Neural progenitor cell (in vitro differentiated cells): ENCODE results near the gene CLINT1. TPM values are rescaled to one million over a fixed set of nuclear protein-coding genes. Genes with fewer than 3 reads are reported as not detected.

Experiments used
- DNase-seq: peaks from one replicate; pipeline ENCODE4 v3.0.0-alpha.2; 2016; ENCODE audit warnings: low spot score
- H2AFZ ChIP-seq: fragments of 200-600 bp; sonication (generic); replicated peaks from 2 replicates; pipeline ENCODE4 v1.6.1; 2016; ENCODE audit warnings: antibody characterized with exemption
- H3F3A ChIP-seq: fragments of 200-600 bp; sonication (generic); 2 replicates; pipeline ENCODE4 v1.6.1; 2016; ENCODE audit warnings: antibody characterized with exemption, low read depth
- H3K27ac ChIP-seq: fragments of 200-600 bp; sonication (generic); 2 replicates; pipeline ENCODE4 v1.5.1; 2016; ENCODE audit warnings: mild to moderate bottlenecking
- H3K27me3 ChIP-seq: fragments of 200-600 bp; sonication (generic); 2 replicates; pipeline ENCODE4 v1.6.1; 2016; ENCODE audit warnings: mild to moderate bottlenecking, moderate library complexity
- H3K36me3 ChIP-seq: fragments of 200-600 bp; sonication (generic); 2 replicates; pipeline ENCODE4 v1.5.1; 2016
- H3K4me1 ChIP-seq: fragments of 200-600 bp; sonication (generic); 2 replicates; pipeline ENCODE4 v1.6.1; 2016; ENCODE audit warnings: mixed run types
- H3K4me2 ChIP-seq: fragments of 200-600 bp; sonication (generic); 2 replicates; pipeline ENCODE4 v1.6.1; 2016
- H3K4me3 ChIP-seq: fragments of 200-600 bp; sonication (generic); 2 replicates; pipeline ENCODE4 v1.5.1; 2016
- H3K79me2 ChIP-seq: fragments of 200-600 bp; sonication (generic); 2 replicates; pipeline ENCODE4 v1.6.1; 2016; ENCODE audit warnings: low read depth
- H3K9ac ChIP-seq: fragments of 200-600 bp; sonication (generic); 2 replicates; pipeline ENCODE4 v1.6.1; 2016
- H3K9me3 ChIP-seq: fragments of 200-600 bp; sonication (generic); 2 replicates; pipeline ENCODE4 v1.5.1; 2016; ENCODE audit warnings: low read depth
- H4K20me1 ChIP-seq: fragments of 200-600 bp; sonication (generic); 2 replicates; pipeline ENCODE4 v1.6.1; 2016; ENCODE audit warnings: low read depth
- H3K27ac Mint-ChIP-seq: 3 replicates; pipeline ENCODE4 v1.8.0; 2021; ENCODE audit warnings: mixed read lengths
- H3K27me3 Mint-ChIP-seq: 2 replicates; pipeline ENCODE4 v1.8.0; 2022; ENCODE audit warnings: low read depth, mild to moderate bottlenecking, inconsistent platforms, moderate library complexity, mixed read lengths; ENCODE audit not compliant: insufficient read depth
- H3K36me3 Mint-ChIP-seq: 3 replicates; pipeline ENCODE4 v1.8.0; 2021; ENCODE audit warnings: mixed read lengths
- H3K4me1 Mint-ChIP-seq: 3 replicates; pipeline ENCODE4 v1.8.0; 2021; ENCODE audit warnings: mixed read lengths
- H3K4me3 Mint-ChIP-seq: 3 replicates; pipeline ENCODE4 v1.8.0; 2021; ENCODE audit warnings: mild to moderate bottlenecking, moderate library complexity, mixed read lengths
- H3K9me3 Mint-ChIP-seq: 3 replicates; pipeline ENCODE4 v1.8.0; 2020; ENCODE audit warnings: mixed read lengths
- EZH2 ChIP-seq: fragments of 200-600 bp; sonication (generic); IDR thresholded peaks from 2 replicates; pipeline ENCODE4 v1.6.1; 2017; ENCODE audit warnings: antibody characterized with exemption, mild to moderate bottlenecking, moderate library complexity
- EZH2phosphoT487 ChIP-seq: fragments of 200-600 bp; sonication (generic); IDR thresholded peaks from 2 replicates; pipeline ENCODE4 v1.6.1; 2017; ENCODE audit warnings: antibody characterized with exemption
- total RNA-seq: library from RNA; depleted of rRNA; stranded (reverse); fragments of >200 nt; gene quantifications from 2 replicates; pipeline ENCODE4 v1.2.3, GENCODE V29; 2015; ENCODE audit warnings: low replicate concordance
- TF ChIP-seq, protein P1 (sequence below): fragments of 200-600 bp; sonication (generic); IDR thresholded peaks from 2 replicates; pipeline ENCODE4 v1.5.1; 2017; ENCODE audit warnings: antibody characterized with exemption, mild to moderate bottlenecking

CLINT1 gene
- 58.4 and 65.0 TPM in 2 replicates for total RNA-seq

- no peaks in the 10 kb centered on the region for H3K27me3 Mint-ChIP-seq
- peak within 1 kb of the TSS; percentile 75 for H3K9ac ChIP-seq
- H3K27ac ChIP-seq: no peak within 1 kb of the TSS
- H4K20me1 ChIP-seq: peaks cover 29% of the 10 kb centered on the region
- no peak for TF ChIP-seq EZH2phosphoT487
- TF ChIP-seq EZH2: no peak
- TF ChIP-seq, protein P1, sequence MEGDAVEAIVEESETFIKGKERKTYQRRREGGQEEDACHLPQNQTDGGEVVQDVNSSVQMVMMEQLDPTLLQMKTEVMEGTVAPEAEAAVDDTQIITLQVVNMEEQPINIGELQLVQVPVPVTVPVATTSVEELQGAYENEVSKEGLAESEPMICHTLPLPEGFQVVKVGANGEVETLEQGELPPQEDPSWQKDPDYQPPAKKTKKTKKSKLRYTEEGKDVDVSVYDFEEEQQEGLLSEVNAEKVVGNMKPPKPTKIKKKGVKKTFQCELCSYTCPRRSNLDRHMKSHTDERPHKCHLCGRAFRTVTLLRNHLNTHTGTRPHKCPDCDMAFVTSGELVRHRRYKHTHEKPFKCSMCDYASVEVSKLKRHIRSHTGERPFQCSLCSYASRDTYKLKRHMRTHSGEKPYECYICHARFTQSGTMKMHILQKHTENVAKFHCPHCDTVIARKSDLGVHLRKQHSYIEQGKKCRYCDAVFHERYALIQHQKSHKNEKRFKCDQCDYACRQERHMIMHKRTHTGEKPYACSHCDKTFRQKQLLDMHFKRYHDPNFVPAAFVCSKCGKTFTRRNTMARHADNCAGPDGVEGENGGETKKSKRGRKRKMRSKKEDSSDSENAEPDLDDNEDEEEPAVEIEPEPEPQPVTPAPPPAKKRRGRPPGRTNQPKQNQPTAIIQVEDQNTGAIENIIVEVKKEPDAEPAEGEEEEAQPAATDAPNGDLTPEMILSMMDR: no peak
- H3K36me3 ChIP-seq: no peaks in the 10 kb centered on the region
- peaks cover 25% of the 10 kb centered on the region for H3K4me1 Mint-ChIP-seq
- peak within 1 kb of the TSS; percentile 99 for H3K4me3 Mint-ChIP-seq
- no peaks in the 10 kb centered on the region for H3K9me3 ChIP-seq
- H3K27me3 ChIP-seq: no peaks in the 10 kb centered on the region
- peak within 1 kb of the TSS; percentile 71 for H2AFZ ChIP-seq
- peak; percentile 93 for DNase-seq
- H3K79me2 ChIP-seq: peaks cover 53% of the 10 kb centered on the region
- no peaks in the 10 kb centered on the region for H3K9me3 Mint-ChIP-seq
- peaks cover 7% of the 10 kb centered on the region for H3K4me1 ChIP-seq
- peak within 1 kb of the TSS; percentile 81 for H3K27ac Mint-ChIP-seq
- H3K4me3 ChIP-seq: peak within 1 kb of the TSS; percentile 94
- no peaks in the 10 kb centered on the region for H3F3A ChIP-seq
- peak within 1 kb of the TSS; percentile 76 for H3K4me2 ChIP-seq
- peaks cover 3% of the 10 kb centered on the region for H3K36me3 Mint-ChIP-seq
These were observed at the start of gene CLINT1 for GRCh38 chr5:157858527-157859226. CLINT1 (minus strand) TSS chr5:157859145; CDS start chr5:157858970, 175 bp downstream.

DNA sequence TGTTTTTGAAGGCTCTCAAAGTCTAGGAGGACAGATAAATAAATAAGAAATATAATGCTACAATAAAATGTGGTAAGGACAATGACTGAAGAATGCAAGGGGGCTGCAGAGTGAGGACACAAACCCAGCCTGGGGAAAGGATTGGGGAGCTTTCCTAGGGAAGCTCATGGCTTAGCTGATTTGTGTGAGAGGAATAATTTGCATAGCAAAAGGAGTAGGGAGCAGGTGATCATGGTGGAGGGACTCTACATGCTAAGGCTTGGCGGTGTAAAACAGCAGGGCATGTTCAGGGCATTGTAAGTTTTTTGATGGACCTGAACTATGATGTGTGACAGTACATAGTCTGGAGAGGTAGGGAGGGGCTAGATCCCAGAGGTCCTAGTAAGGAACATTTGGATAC is 49.5 kb upstream of the CLINT1 start:
- Histone ChIP-seq H4K20me1 (no peaks in the 10 kb centered on the region), H3K79me2 (no peaks in the 10 kb centered on the region), H3K9ac (no peak overlapping the region), H2AFZ (no peak overlapping the region), H3K36me3 (no peaks in the 10 kb centered on the region), H3K27me3 (no peaks in the 10 kb centered on the region), H3K4me1 (peaks cover 11% of the 10 kb centered on the region), H3K9me3 (no peaks in the 10 kb centered on the region), H3K27ac (no peak overlapping the region), H3K4me3 (no peak overlapping the region), H3F3A (peaks cover 11% of the 10 kb centered on the region), H3K4me2 (no peak overlapping the region)
- Mint-ChIP-seq H3K27ac (no peak overlapping the region), H3K9me3 (no peaks in the 10 kb centered on the region), H3K36me3 (no peaks in the 10 kb centered on the region), H3K4me3 (no peak overlapping the region), H3K4me1 (peaks cover 11% of the 10 kb centered on the region), H3K27me3 (peaks cover 8% of the 10 kb centered on the region)
- TF ChIP-seq, protein P1: no peak
- no peak for TF ChIP-seq EZH2phosphoT487
- no peak for TF ChIP-seq EZH2
- no peak for DNase-seq

DNA sequence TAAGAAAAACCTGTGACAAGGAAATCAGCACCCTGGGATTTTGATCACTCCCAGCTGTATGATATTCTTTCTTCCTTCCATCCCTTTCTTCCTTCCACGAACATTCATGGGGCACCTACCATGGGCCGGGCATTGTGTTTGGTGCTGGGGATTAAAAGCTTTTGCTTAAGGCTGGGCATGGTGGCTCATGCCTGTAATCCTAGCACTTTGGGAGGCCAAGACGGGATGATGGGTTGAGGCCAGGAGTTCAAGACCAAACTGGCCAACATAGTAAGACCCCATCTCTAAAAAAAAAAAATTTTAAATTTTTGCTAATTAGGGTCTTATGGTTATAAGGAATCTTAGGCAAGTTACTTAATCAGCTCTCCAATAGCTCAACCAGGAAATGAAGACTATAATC is 48.5 kb upstream of the CLINT1 start:
- Mint-ChIP-seq H3K27ac (no peak overlapping the region), H3K36me3 (no peaks in the 10 kb centered on the region), H3K4me1 (peaks cover 2% of the 10 kb centered on the region), H3K4me3 (no peak overlapping the region), H3K9me3 (no peaks in the 10 kb centered on the region), H3K27me3 (peaks cover 8% of the 10 kb centered on the region)
- Histone ChIP-seq H3K4me3 (no peak overlapping the region), H3K27me3 (no peaks in the 10 kb centered on the region), H3F3A (peaks cover 1% of the 10 kb centered on the region), H3K27ac (no peak overlapping the region), H3K36me3 (no peaks in the 10 kb centered on the region), H2AFZ (no peak overlapping the region), H3K79me2 (no peaks in the 10 kb centered on the region), H3K4me1 (peaks cover under 1% of the 10 kb centered on the region), H4K20me1 (no peaks in the 10 kb centered on the region), H3K4me2 (no peak overlapping the region), H3K9me3 (no peaks in the 10 kb centered on the region), H3K9ac (no peak overlapping the region)
- DNase-seq: no peak
- TF ChIP-seq EZH2 (no peak), EZH2phosphoT487 (no peak)
- TF ChIP-seq, protein P1: no peak
